ENCODE measurements around the gene ZNF276.

DNA sequence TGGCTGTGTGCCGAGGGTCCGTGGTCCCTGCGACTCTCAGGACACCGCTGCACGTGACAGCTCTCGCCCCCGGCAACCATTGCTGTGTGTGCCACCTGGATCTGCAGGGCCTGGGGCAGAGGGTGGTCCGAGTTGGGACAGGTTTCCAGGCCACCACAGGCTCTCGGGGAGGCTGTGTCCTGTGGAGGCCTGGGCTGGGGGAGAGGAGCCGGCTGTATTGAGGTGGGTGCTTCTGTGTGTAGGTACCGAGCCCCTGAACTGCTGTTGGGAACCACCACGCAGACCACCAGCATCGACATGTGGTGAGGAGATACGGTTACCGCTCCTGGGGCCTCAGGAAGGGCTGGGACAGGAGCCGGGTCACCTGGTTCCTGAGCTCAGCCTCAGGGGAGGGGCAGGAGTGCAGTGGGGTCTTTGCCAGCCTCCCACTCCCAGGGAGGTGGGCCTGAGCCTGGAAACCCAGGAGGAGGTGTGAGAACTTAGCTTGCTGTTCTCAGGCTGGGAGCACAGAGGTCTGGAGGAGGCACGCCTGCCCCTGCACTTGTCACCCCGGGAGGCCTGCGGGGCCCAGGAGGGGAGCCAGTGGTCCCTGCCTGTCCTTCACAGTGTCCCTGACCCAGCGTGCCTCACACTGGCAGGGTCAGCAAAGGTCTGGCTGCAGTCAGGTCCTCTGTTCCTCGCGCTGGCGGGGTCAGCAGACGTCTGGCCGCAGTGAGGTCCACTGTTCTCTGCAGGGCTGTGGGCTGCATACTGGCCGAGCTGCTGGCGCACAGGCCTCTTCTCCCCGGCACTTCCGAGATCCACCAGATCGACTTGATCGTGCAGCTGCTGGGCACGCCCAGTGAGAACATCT is 27.2 kb upstream of the ZNF276 start:
- TF ChIP-seq, protein P1, sequence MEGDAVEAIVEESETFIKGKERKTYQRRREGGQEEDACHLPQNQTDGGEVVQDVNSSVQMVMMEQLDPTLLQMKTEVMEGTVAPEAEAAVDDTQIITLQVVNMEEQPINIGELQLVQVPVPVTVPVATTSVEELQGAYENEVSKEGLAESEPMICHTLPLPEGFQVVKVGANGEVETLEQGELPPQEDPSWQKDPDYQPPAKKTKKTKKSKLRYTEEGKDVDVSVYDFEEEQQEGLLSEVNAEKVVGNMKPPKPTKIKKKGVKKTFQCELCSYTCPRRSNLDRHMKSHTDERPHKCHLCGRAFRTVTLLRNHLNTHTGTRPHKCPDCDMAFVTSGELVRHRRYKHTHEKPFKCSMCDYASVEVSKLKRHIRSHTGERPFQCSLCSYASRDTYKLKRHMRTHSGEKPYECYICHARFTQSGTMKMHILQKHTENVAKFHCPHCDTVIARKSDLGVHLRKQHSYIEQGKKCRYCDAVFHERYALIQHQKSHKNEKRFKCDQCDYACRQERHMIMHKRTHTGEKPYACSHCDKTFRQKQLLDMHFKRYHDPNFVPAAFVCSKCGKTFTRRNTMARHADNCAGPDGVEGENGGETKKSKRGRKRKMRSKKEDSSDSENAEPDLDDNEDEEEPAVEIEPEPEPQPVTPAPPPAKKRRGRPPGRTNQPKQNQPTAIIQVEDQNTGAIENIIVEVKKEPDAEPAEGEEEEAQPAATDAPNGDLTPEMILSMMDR (IDR thresholded peaks at IDR 0.05) = no peak
- no peak for TF ChIP-seq ZFX (IDR thresholded peaks at IDR 0.05; ENCODE audit: borderline replicate concordance)
